ENCODE measurements around the gene CDH5.

- TF ChIP-seq POLR2AphosphoS5 (IDR thresholded peaks at IDR 0.05; ENCODE audit: low read depth, low read length) (no peak), TAF1 (IDR thresholded peaks at IDR 0.05; ENCODE audit: borderline replicate concordance, insufficient read depth, low read length) (no peak), REST (IDR thresholded peaks at IDR 0.05; ENCODE audit: insufficient read depth in 1 of 2, low read depth in 2 of 2, low read length in 2 of 2) (no peak)
Observed at GRCh38 chr16:66374176-66374575, 7.7 kb downstream of the CDH5 start.

Data from PFSK-1 (cell line).